ENCODE data around the gene TIGD1.
"Not testable (repeated sequence)": the region's sequence is repeated elsewhere in the genome, so short reads cannot be mapped to it uniquely, and the experiment has no call there.

Gene TIGD1

DNA sequence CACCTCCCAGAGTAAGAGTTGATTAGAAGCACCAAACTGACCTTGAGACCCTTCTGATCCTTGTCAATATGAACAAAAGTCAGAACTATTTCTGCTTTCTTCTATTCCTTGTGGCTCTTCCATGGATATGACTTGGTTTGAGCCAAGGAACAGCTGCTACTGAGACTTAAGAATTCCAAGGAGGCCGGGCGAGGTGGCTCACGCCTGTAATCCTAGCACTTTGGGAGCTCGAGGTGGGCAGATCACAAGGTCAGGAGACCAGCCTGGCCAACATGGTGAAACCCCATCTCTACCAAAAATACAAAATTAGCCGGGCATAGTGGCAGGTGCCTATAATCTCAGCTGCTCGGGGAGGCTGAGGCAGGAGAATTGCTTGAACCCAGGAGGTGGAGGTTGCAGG lies 20.1 kb upstream of the TIGD1 start:
- DNase-seq (ENCODE audit: low read depth) = not testable (repeated sequence)

DNA sequence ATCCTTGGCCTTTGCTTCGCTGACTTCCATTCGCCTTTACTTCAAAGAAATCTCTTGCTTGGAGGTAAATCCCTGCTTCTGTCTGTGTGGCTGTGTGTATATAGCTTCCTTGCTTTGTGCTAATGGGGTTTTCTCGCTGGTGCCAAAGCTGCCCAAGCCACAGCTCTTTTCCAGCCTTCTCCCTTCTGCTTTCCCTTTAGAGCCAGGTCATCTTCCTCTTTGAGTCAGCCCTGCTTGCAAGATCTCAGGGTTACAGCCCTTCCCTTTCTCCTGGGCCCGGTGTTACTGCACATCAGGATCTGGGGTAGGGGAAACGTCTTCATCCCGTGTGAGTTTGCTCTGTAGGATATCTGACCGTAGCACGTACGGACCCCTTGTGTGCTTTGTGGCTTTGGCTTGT lies 19.2 kb upstream of the TIGD1 start:
- no peak for DNase-seq (ENCODE audit: low read depth)

DNA sequence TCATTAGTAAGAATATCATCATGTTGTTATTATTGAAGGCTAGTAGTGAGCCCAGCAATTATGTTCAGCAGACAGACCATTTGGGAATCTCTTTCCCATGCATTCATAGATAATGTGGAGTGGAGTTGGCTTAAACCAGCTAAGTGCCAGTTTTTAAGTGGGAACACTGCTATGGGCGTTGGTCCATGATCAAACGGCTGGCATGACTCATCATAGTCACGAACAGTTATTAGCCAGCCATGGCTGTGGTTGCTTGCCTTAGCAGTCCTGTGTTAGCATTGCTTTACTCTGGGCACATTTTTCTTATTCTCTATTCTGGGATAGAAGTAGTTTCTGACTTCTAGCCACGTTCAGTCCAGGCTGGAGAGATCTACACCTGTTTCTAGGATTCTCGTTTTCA lies 17.8 kb upstream of the TIGD1 start:
- DNase-seq (ENCODE audit: low read depth) = no peak

DNA sequence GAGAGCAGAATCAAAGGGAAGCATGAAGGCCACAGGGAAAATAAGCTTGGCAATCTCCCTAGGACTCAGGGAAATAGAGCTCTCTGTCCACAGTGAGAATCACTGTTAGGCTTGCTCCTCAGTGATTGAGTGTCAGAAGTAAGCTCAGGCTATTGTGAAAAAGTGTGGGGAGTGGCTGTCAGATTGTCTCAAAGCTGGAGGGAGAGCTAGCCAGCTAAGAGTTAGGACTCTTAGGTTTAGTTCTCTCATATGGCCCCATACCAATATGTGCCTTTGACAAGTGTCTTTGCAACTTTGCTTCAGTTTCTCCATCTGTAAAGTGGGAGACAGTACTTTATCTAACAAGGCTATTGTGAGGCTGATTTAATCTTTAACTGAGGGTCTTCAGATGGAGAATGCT lies 17.4 kb upstream of the TIGD1 start:
- DNase-seq (ENCODE audit: low read depth) = no peak

DNA sequence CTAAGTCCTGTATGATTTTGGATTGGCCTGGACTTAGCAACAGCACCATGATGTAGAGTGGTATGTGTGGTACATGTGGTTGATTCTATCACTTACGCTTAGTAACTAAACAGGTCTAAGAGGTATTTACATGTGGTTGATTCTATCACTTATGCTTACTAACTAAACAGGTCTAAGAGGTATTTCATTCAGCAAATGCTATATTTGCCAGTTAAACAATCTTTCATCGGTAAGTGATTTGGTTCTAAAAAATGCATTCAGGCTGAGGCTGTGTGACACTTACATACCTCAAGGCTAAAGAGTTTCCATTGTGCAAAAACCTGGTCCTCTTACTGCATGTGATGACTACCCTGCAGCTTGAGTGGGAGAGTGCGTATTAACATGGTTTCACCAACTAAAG lies 13.2 kb upstream of the TIGD1 start:
- DNase-seq (ENCODE audit: low read depth) = no peak

DNA sequence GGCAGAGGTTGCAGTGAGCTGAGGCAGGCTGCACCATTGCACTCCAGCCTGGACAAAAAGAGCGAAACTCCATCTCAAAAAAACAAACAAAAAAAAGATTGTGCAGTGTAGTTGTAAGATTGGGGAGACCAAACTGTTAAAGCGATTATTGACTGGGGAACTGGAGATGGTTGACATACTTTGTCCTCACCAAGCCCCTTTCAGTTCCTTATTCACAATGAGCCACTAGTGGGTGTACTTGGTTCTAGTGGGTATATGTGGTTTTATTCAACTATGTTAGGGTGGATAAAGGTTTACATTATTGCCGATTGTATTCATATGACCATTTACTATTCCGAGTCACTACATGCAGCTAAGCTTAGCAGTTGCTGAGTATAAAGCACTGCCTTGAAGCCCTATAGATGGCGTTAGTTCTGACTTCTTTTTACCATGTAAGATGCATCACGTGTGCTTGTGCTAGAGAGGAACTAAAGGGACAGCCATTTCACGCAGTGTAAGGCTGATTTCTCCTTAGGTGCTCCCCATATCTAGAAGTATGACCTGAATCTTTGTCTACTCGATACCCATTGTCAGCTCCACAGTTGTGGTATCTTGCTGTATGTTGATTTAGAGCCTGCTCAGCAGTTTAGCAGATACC lies 12.3 kb upstream of the TIGD1 start:
- no peak for DNase-seq (ENCODE audit: low read depth)

DNA sequence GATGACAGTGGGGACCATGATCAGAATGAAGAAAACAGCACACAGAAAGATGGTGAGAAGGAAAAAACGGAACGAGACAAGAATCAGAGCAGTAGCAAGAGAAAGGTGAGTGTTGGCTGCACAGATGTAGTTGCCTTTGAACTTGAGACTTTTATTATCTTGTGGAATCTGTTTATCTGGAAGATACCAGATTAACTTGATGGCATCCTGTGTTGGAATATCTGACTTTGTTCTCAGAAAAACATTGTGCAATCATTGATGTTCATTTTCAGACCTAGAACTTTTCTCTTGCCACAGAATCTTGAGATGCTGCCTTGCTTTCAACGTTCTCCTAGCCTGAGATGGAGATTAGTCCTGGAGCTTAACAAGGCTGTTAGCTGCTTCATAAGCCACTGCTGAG lies 6.1 kb upstream of the TIGD1 start:
- DNase-seq (ENCODE audit: low read depth) = no peak

DNA sequence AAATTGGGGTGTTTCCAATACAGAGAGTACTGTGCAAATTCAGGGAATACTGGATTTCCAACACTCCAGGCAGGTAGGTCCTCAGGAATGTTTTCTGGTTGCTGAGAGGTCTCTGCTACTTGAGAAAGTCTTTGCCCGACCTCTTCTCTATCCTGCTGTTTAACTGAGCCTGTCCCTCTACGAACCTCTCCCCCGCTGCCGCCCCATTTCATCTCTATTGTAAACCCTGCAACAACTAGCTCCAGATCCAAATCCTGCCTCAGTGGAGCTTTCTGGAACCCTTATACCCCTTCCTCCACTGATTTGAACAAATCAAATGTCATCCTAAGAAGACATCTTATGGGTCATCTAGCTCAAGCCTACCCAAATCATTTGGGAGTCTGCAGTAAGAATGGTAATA lies 1.4 kb upstream of the TIGD1 start:
- DNase-seq (ENCODE audit: low read depth) = no peak

DNA sequence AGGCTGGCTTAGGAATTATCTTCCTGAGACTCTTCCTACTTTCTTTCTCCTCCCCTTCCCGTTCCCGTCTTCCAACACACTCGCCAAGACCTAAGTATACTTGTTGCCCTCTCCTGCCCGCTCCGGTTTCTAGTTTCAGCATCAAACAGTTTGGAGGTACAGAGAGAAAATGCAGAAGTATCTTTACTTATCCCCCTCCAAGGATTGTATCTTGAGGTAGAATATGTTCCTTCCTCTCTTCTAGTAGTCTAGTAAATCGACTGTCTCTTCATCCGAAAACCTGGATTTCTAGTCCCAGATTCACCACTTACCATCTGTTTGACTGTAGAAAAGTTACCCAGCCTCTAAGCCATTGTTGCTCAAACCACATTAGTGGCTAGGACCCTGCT lies 887 bp upstream of the TIGD1 start:
- DNase-seq (ENCODE audit: low read depth) = no peak

DNA sequence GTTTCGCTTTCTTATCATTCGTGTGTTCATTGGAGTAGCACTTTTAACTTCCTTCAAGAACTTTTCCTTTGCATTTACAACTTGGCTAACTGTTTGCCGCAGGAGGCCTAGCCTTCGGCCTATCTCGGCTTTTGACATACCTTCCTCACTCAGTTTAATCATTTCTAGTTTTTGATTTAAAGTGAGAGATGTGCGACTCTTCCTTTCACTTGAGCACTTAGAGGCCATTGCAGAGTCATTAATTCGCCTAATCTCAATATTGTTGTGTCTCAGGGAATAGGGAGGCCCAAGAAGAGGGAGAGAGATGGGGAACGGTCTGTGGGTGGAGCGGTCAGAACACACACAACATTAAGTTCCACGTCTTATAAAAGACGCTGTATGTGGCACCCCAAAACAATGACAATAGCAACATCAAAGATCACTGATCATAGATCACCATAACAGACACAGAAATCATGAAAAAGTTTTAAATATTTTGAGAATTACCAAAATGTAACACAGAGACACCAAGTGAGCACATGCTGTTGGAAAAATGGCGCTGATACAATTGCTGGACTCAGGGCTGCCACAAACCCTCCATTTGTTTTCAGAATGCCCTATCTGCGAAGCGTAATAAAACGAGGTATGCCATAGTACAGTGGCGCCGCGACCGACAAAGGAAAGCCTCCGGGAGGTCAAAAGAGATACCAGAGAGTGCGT lies 553 bp downstream of the TIGD1 start:
- no peak for DNase-seq (ENCODE audit: low read depth)

DNA sequence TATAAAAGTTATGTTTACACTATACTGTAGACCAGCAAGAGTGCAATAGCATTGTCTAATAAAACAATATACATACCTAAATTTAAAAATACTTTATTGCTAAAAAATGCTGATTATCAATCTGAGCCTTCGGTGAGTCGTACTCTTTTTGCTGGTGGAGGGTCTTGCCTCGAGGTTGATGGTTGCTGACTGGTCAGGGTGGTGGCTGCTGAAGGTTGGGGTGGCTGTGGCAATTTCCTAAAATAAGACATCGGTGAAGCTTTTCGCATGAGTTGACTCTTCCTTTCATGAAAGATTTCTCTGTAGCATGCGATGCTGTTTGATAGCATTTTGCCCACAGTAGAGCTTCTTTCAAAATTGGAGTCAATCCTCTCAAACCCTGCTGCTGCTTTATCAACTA lies 2.4 kb downstream of the TIGD1 start:
- no peak for DNase-seq (ENCODE audit: low read depth)

DNA sequence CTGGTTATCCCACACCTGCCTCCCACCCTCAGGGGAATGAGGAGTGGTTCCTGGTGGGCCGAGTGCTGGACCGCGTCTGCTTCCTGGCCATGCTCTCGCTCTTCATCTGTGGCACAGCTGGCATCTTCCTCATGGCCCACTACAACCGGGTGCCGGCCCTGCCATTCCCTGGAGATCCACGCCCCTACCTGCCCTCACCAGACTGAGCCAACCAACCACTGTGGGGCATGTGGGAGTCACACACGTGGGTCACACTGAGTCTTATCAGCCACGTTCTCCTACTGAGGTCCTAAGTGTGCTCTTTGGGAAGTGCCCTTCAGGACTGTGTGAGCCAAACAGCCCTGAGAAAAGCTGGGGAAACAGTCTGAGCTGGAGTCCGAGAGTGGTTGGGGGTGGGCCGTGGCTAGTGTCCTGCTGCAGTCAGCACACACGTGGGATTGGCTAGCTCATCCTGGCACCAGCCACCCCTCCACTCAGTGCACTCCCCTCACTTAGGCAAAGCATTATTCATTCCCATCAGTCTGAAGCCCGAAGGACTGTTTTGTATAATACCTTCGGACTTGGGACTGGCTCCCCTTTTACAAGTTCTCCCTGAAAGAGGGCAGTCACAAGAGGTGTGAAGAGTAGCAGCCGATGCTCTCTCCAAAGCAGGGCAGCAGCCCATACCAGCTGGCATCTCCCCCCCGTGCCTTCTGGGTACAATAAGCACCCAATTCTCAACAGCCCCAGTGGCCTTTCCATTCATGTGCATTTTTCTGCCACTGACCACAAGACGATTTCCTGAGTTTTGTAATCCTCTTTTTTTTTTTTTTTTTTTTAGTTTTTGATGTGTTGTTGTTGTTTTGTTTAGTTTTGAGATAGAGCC lies 4.6 kb downstream of the TIGD1 start:
- DNase-seq (ENCODE audit: low read depth) = no peak

DNA sequence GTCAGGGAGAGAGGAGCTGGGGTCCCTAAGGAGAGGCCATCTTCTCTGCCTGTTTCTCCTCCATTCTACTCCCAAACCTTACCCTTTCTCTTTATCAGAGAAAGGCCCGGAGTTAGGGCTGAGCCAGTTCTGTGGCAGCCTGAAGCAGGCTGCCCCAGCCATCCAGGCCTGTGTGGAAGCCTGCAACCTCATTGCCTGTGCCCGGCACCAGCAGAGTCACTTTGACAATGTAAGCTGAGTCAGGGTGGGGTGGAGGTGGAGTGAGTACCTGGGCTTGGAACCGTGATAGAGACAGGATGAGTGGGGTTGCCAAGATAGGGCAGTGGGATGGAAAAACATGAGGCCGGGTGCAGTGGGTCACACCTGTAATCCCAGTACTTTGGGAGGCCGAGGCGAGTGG lies 5.7 kb downstream of the TIGD1 start:
- DNase-seq (ENCODE audit: low read depth) = no peak

DNA sequence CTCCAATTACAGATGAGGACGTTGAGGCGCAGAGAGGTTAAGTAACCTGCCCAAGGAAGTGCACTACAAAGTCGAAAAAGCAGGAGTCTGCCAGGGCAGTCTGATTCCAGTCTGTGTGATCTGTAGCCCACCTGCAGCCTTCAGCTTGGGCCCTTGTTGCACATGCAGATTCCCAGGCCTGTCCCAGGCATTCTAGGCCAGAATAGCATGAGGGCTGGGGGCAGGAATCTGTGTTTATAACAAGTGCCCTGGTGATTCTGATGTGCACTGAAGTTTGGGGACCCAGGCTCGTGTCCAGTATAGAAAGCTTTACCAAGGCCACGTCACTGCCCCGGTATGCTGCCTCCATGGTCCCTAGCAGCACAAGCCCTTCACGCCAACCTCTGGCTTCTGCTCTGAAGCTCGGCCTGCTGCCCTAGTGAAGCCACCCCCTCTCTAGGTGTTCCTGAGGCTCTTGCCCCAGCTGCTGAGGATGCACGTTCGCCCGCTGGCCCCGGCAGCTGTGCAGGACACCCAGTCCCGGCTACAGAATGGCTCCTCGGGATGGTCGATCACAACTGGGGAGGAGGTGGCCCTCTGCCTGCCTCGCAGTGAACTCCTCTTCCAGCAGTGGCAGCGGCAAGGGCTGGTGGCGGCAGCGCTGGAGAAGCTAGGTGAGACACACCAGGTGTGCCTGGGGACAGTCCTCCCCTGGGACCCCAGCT lies 6.3 kb downstream of the TIGD1 start:
- no peak for DNase-seq (ENCODE audit: low read depth)

DNA sequence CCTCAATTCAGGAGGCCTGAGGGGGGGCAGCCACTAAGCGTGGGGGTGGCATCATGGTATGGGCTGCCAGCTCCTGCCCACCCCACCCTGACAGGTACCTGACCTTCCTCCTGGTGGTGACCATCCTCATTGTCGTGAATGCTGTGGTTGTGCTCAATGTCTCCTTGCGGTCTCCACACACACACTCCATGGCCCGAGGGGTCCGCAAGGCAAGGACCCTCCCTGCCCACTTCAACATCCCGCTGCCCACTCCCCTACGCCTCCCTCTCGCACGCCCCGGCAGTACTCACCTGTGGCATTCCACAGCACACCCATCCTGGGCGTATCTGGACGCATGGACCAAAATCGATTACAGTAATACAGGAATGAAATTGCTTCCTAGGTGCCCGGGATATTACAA lies 6.9 kb downstream of the TIGD1 start:
- no peak for DNase-seq (ENCODE audit: low read depth)

DNA sequence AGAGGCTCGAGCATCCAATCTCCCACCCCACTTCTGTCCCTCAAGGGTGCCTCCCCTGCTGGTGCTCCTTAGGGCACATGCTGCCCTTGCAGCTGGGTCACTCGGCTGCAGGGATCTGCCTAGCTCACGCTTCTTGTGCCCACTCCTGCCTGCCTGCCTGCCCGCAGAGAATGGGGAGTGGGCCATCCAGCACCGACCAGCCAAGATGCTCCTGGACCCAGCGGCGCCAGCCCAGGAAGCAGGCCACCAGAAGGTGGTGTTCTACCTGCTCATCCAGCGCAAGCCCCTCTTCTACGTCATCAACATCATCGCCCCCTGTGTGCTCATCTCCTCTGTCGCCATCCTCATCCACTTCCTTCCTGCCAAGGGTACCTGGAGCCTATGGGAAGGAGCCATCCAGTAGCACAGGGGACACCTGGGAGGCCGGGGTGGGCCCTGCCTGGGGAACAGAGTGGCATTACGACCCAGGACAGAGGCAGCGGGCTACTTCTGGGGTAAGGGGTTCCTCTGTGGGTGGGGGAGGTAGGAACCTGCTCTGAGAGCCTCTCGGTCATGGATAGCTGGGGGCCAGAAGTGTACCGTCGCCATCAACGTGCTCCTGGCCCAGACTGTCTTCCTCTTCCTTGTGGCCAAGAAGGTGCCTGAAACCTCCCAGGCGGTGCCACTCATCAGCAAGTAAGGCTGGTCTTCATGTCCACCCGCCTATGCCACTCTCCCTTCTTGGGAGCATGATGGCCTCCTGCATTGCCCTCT lies 7.5 kb downstream of the TIGD1 start:
- DNase-seq (ENCODE audit: low read depth) = no peak

DNA sequence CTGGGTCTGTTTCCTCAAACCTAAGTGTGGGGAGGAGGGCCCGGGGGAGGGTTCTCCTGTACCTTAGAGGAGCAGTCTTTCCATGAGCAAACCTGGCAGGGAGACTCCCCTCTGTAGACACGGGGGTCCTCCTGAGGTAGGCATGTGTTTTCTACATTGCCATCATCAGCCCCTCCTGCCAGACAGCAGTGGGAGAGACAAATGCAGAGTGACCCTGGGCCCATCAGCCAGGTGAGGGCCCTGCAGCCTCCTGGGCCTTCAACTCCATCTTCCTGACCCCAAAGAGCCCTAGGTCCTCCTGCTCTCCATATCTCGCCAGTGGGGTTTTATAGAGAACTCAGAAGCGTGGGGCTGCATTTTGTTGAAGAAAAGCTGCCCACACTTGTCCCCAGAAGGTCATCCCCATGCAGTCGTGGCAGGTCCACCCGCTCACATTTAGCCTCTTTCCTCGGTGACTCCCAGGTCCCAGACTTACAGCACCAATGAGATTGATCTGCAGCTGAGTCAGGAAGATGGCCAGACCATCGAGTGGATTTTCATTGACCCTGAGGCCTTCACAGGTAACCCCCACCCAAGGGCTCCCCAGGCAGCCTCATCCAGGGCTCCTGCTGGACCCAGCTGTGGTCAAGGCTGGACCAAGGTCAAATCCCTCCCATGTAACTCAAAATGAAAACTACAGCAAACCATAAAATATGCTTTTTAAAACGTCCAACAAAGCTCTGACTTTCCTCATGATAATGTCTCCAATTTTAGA lies 8.2 kb downstream of the TIGD1 start:
- DNase-seq (ENCODE audit: low read depth) = no peak

DNA sequence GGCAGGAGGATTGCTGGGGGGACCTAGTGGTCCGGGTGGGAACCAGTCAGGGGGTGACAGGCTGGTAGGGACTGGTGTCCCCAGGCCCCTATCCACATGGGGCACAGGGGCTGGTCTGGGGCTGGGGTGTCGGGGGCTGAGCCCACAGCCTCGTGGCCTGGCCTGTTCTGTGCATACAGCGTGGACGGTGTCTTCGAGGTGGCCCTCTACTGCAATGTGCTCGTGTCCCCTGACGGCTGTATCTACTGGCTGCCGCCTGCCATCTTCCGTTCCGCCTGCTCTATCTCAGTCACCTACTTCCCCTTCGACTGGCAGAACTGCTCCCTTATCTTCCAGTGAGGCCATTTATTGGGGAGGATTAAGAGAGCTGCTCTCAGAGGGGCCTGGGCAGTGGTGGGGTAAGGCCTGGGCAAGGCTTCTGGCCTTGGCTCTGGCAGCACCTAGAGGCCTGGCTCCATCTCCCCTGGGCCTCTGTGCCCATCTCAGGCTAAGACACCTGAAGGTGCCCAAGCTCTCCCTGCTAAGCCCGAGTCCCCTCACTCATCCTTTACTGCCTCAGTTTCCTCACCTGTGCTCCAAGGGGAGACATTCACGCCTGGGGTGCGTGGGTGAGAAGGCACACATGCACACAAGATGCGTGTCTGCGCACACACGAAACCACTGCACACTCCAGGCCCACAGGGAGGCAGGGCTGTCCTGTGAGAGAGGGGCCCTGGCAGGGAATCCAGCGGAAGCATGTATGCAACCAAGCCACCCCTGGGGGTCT lies 9.0 kb downstream of the TIGD1 start:
- no peak for DNase-seq (ENCODE audit: low read depth)

DNA sequence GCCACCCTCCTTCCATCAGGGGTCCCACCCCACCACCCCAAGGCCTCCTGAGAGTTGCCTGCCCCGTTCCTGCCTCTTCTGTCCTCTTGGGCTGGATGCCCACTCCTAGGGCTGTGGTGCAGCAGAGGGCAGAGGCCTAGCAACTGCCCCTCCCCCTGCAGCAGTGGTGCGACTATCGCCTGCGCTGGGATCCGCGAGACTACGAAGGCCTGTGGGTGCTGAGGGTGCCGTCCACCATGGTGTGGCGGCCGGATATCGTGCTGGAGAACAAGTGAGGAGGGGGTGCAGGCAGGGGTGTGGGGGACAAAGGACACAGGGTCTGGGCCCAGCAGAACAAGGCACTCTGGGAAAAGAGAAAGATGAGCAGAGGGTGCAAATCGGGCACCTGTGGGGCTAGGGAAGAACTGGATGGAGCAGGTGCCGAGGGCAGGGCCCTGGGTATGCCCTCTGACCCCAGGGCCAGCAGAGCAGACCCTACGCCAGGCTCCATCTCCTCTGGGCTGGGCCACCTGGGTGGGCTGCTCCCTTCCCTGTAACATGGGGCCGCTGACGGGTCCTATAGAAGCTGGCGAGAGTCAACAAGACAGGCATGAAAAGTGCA lies 9.8 kb downstream of the TIGD1 start:
- DNase-seq (ENCODE audit: low read depth) = no peak

All from stimulated activated CD4-positive, alpha-beta T cell treated with anti-CD3 and anti-CD28 coated beads, Interleukin-2, amount 100 ng/mL, for 4 hours (primary cell).